GDM1 (cell line): ENCODE data around the gene PCYT2.
"Not testable (repeated sequence)": the region's sequence is repeated elsewhere in the genome, so short reads cannot be mapped to it uniquely, and the experiment has no call there.

Source experiments
- DNase-seq: peaks from one replicate; lab custom pipeline; 2025; lab: John Stamatoyannopoulos, UW

The PCYT2 gene

DNA sequence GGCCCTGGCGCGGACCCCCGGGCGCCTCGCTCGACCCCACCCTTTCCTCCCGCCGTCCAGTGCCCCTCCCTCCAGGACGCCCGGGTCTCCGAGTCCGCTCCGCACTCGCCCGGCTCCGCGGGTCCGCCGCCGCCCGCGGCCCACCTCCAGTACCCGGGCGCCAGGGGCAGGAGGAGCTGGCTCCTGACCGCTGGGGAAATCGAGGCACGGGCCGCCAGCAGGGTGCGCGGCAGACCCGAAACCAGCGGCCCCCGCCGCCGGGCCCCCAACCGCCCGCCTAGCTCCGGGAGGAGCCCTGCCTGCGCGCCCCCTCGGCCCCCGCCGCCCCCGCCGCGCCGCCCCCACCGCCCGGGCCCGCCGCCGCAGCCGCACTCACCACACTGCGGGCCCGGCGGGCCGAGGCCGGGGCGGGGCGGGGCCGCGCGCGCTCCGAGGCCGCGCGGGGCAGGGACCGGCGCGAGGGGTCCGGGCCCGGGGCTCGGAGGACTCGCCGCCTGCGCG is 16.0 kb upstream of the PCYT2 start:
- DNase-seq: no peak

GRCh38 chr17:81926451-81927151 is 15.4 kb upstream of the PCYT2 start:
- DNase-seq: peak; percentile 17

GRCh38 chr17:81925860-81926450 is 14.8 kb upstream of the PCYT2 start:
- DNase-seq: no peak

DNA sequence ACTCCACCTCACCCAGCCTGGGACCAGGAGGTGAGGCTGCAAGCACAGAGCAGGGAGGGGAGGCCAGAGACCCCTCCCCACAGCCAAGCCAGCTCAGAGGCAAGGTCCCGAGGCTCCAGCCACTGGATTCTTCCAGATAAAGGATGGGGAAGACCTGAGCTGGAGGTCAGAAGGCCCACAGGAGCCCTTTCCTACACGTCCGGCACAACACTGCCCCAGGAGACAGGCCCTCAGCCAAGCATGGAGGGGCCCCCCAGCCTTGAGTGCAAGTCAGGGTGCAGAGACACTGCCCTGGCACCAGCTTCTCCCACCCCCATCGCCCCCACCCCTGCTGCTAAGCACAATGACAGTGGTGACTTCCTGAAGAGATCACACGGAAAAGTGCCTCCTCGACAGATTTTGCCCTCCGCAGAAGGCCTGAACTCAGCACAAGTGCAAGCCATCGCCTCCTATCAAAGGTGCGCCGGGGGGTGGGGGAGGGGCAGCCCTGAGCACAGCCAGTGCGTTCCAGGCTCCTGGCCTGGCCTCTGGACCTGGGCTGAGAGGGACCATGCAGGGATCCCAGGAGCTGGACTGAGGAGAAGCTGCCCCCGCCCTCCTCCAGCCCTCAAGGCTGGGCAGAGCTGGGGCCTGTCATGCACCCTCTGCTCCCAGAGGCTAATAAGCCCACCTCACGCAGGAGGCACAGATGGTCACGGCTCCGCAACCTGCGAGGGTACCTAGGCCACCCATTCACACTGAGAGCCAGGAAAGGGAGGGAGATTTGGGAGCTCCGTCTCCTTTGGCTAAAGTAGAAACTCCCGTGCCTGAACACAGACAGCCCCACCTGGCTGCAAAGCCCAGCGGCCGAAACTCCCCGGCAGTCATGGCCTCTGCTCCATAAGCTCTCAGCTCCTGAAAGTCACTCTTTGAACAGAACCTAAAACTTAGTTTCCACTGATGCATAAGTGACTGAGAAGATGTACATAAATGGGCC is 13.6 kb upstream of the PCYT2 start:
- DNase-seq: no peak

DNA sequence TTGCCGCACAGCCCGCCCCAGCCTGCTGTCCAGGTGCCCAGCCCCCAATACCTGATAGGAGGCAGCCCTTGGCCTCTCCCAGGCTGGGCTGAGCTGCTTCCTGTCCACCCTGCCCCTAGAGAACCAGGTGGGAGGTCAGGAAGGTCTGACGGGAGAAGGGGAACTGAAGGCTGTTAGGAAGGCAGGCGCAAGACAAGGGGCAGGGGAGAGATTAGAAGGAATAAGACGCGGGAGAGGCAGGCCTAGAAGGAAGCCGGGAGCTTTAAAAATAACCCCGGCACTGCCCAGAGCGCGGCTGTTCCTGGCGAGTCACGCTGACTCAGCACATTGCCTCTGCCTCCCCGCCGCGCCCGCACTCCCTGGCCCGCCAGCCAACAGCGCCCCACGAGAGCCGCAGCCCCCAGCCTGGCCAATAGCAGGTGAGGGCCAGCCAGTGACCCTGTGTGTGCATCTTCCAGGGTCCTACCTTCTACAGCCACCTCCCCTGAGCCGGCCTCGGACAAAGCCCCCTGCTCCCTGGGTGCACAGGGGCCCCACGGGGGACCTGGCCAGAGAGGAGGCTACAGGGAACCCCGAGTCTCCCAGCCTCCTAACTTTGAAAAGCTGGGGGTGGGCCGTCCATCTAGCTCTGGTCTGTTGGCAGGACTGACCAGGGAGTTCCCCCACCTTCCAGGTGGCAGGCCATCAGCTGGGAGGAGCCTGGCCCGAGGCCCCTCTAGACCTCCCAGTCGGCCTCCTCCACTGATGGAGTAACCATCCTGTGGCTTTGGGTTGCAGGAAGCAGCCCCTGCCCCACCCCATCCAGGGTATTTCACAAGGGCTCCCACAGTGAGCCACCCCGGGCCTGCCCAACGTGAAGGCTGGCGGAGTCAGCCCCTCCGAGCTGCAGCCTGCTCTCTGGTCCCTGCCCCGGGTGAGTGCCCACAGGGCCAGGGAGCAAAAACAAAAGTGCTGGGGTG is 12.4 kb upstream of the PCYT2 start:
- peak; percentile 80 for DNase-seq

GRCh38 chr17:81922566-81923301 is 11.5 kb upstream of the PCYT2 start:
- no peak for DNase-seq

GRCh38 chr17:81921996-81922565 is 10.9 kb upstream of the PCYT2 start:
- no peak for DNase-seq

GRCh38 chr17:81921537-81921862 is 10.3 kb upstream of the PCYT2 start:
- no peak for DNase-seq

- DNase-seq: no peak
Observed at GRCh38 chr17:81920612-81921536, 9.7 kb upstream of the PCYT2 start.

- peak; percentile 20 for DNase-seq
Observed at GRCh38 chr17:81918832-81919545, 7.8 kb upstream of the PCYT2 start.

- DNase-seq: not testable (repeated sequence)
Observed at GRCh38 chr17:81918333-81918669, 7.1 kb upstream of the PCYT2 start.

DNA sequence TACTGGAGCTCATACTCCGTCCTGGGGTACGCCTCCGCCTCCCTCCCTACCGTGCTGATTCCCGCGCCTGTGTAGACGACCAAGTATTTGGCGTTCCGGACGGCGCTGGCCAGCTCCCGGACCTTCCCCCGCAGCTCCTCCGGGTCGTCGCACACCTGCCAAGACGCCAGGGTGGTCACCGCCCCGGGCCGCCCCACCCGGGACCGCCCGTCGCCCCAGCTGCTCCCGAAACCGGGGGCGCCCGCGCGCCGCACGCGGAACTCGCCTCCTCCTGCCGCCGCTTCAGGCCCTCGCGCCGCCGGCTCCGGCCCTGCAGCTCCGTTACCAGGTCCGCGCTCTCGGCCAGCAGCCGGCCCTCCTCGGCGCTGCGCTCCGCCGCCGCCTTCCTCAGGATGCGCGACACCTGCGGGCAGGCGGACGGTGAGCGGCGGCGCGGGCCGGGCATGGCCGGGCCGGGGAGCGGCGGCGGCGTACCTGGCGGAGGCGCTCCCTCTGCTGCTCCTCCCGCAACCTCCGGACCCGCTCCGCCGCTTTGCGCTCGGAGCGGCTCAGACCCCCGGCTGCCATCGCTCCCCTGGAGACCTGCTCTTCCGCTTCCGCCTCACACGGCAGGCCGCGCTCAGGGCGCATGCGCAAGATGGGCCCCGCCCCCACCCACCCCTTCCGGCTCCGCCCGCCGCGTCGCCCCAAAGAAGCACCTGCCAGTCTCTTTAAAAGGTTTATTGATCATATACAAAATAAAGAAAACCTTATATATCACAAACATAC is 6.5 kb upstream of the PCYT2 start, which contains the start of gene SIRT7:
Gene SIRT7 (minus strand): TSS at position 612 of the 768 bp plus-strand sequence. CDS start 45 bp downstream, at position 567.
- peak; percentile 68 for DNase-seq

DNA sequence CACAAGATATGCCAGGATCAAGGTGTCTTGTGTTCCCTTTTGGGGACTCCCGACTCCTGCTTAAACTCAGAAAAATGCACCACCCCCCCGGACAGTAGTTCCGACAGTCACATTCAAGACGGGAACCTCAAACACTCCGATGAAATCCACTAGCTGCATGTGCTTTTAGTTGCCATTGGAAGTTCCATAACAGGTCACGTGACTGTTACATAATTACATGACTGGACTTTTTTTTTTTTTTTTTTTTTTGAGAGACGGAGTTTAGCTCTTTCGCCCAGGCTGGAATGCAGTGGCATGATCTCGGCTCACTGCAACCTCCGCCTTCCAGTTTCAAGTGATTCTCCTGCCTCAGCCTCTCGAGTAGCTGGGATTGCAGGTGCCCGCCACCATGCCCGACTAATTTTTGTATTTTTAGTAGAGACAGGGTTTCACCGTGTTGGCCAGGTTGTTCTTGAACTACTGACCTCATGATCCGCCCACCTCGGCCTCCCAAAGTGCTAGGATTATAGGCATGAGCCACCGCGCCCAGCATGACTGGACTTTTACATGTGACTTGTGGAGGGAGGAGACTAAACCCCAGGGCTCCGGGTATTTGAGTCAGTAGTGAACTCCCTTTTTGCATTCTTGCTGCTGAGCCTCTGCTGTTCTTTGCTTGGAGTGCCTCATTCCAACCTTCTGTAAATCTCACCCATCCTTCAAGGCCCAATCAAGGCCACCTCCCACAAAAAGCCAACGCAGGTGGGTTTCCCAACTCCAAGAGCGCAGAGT is 5.2 kb upstream of the PCYT2 start:
- DNase-seq: no peak

- no peak for DNase-seq
Observed at GRCh38 chr17:81915331-81915730, 4.1 kb upstream of the PCYT2 start.

DNA sequence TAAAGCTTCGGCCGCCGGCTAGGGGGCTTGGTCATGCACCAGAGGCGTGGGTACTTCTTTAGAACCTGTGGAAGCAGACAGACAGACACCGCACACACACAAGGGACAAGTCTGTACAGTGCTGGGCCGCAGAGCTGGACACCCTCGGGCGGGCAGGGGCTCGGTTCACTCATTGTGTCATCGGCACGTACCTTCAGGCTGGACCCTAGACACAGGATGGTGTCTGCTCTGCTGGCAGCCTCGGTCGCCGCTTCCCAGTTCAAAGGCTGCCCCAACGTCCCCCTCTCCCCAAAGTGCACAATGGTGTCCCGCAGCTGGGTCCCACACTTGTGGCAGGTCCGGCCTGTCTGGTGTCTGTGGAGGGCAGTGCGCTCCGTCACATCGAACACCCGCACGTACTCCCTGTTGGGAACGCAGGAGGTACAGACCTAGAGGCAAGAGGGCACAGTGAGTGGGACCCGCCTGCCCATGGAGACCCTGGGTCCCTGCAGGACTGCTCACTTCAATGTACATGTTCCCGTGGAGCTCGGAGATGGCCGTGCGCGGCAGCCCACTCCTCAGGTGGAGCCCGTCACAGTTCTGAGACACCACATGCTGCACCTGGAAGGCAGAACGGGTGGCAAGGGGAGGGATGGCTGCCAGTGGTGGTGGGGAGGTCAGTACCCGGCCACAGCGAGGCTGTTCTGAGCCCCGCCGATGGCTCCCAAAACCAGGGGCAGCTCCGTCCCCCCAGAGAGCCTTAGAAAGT is 3.1 kb upstream of the PCYT2 start:
- DNase-seq: no peak

DNA sequence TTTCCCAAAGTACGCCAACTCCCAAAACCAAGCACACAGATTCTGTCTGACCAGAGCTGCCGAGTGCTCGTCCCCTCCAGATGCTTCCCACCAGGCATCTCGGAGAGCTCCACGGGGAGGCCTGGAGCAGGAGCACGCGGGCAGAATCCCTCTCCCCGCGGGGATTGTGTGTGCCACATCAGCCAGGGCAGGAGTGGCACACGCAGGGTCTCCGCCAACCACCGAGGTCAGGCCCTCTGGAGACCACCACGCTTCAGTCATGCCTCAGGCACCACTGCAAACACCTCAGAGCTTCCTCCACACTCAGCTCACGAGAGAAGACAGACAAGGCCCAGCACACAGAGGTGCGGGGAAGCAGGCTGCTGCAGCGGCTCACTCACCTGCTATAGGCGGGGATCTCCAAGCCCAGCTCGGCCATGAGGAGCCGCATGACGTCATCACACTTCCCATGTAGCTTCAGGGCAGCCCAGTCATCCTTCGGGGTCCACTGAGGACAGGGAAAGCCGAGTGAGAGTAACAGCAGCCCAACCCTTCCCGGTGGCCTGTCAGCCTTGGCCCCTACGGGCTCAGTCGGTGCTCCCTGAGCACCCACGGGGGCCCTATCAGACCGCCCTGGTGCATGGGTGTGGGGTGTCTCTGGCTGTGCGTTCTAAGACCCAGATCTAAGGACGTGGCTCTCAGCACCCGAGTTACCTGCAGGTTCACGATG is 2.3 kb upstream of the PCYT2 start:
- DNase-seq: no peak
